Hypothalamus (tissue), 51 donors: Measurements from ENCODE around the gene TRPV5.

Source experiments
- DNase-seq, 51 donors: peaks; one replicate each; lab custom pipeline; 2025; lab: John Stamatoyannopoulos, UW

TRPV5 gene

GRCh38 chr7:142941541-142941940, 8.0 kb upstream of the TRPV5 start:
- DNase-seq, result no peak

DNA sequence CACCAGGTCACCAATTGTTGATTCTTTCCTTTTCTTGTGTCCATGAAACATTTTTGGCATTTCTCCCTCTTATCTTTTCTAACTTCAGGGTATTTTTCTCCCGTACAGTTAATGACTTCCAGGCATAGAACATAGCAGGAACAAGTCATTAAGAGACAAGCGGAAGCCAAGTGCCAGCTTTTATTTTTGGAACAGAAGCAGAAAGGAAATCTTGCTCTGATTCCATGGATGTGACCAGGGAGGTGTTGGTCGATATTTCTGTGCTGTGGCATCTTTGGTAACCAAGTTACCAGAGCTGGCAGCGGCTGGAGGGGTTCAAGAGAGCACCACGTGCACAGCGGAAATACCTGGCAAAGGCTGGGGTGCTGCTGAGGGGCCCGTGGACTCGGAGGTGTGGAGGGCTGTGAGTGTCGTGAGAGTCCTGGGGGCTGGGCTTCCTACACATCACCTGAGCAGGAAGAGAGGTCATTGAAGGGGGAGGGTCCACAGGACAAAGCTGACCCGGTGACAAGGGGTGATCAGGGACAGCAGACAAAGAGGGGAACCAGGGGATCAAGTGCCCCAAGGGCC, 7.5 kb upstream of the TRPV5 start:
- no peak for DNase-seq

DNA sequence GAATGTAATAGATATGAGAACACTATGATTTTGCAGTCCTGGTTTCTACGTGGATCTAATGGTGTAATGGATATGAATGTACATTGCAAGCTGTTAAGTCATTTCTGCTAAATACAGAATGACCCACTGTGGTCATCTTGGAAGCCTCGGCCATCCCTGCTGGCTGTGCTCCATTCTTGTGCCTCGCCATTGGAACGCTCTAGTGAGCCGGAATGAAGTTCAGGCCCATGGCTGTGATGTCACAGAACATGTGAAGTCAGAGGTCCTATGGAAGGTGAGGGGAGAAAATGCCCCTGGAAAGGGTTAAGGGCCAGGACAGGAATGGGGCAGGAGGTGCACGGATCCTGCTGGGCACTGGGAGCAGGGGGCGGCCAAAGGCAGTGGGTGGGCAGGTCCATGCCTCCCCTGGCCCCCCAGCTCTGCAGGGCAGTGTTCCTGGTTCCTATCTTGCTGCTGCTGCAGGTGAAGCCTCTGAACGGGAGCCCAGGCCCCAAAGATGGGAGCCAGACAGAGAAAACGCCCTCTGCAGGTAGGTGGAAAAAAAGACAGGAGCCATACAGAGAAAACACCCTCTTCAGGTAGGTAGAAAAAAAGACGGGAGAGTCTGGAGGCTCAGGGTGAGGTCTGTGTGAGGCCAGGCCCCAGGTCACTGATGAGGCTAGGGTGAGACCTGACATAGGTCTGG, 5.8 kb upstream of the TRPV5 start, which contains the start of gene LLCFC1:
Gene LLCFC1, plus strand, starts transcription at position 259 of the 685 bp plus-strand sequence. Its CDS starts 138 bp downstream, at position 397.
- no peak for DNase-seq

- no peak for DNase-seq
Observed at GRCh38 chr7:142938611-142939010, 5.1 kb upstream of the TRPV5 start.

- no peak for DNase-seq
Observed at GRCh38 chr7:142935941-142936565, 2.5 kb upstream of the TRPV5 start.

DNA sequence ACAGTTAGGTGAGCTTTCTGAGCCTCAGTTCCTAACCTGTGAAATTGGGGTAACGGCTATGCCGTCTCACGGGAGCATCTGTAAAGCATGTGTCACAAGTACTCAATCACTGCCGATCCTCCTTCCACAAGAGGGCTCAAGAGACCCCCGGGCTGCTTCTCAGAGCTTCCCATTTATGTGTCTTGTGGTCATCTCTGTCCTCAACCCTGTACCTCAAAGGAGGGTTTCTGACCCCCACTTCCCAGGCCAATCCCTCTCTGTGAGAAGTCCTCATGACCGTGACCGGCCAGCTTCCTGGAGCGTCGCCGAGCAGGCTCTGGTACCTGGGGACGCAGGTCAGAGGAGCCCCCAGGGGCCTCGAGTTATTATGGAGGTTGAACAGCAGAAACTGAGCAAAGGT, 510 bp upstream of the TRPV5 start:
- no peak for DNase-seq

- no peak for DNase-seq
Observed at GRCh38 chr7:142933092-142933475, 462 bp downstream of the TRPV5 start.

GRCh38 chr7:142932386-142933091, 1.0 kb downstream of the TRPV5 start:
- DNase-seq, result no peak

DNA sequence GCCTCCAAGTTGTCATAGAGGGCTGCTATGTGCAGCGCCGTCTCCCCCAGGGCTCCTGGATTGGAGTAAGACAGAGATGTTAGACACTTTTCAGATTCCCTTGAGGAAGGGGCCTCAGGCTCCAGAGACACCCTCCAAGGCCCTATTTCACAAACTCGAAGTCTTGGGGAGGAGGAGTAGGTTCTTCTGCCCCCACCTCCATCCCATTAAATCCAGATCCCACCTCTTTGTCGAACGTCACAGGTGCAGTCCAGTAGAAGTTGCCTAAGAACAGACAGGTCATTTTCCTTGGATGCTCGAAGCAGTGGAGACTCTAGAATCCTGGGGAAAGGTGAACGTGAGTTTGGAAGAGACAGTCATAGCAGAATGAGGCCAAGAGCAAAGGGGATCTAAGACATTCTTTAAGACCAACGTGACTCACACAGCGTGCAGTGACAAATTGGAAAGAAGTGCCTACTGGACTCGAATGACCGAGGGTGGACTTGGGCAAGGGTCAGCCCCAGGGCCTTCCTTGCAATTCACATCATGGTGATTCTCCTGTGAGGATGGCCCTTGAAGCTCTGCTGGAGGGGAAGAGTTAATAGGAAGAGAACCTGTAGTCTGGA, 3.3 kb downstream of the TRPV5 start:
- no peak for DNase-seq

DNA sequence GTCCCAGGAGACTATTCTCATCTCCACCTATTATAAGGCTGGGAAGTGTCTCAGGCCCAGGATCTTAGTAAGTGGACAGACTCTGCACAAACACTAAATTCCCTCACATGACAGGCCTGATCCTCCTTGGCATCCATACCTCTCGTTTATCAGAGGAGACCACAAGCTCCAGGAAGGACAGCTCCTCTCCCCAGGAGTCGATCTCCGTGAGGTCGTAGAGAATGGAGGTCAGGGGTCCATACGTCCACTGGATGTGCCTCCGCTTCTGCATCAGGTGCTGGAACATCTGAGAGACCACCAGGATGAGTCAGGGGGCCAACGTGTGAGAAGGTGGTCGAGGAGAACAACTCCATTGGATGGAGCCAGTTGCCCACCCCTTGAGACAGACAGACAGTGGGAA, 5.6 kb downstream of the TRPV5 start:
- DNase-seq, result no peak

DNA sequence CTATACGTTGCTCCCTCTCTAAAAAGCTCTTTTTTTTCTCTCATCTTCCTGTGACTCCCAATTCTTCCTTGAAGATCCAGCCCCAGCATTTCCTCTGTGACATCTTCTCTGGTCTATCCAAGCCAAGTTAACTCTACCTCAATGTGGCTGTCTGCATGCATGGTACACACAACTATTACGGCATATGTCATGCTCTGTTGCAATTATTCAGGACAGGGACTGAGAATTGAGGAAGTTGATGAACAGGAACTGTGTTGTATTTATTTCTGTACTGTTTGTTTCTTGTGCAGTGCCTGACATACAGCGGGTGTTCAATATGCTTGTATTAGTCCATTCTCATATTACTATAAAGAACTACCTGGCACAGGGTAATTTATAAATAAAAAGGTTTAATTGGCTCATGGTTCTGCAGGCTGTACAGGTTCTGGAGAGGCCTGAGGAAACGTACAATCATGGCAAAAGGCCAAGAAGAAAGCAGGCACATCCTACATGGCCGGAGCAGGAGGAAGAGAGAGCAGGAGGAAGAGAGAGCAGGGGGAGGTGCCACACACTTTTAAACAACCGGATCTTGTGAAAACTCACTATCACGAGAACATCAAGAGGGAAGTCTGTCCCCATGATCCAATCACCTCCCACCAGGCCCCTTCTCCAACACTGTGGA, 6.3 kb downstream of the TRPV5 start:
- DNase-seq, result no peak

GRCh38 chr7:142925413-142925812, 8.1 kb downstream of the TRPV5 start:
- DNase-seq, result no peak

- DNase-seq, result no peak
Observed at GRCh38 chr7:142923391-142923790, 10.2 kb downstream of the TRPV5 start.

DNA sequence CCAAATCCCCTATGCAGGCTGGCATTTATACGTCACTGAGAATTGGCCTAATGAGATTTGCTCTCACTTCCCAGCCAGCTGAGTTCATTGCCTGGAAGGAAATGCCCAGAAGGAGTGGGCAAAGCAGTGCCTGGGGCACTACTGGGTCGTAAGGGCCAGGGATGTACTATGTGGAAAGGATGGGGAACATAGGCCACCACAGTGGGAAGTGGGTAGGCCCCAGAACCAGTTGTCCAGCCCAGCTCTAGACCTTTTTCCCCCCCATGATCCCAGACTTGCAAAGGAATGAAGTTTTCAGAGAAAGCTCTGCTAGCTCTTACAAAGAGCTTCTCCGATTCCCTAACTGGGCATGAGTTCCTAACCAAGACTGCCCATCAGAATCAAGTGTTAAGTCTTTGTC, 13.9 kb downstream of the TRPV5 start:
- DNase-seq, result no peak

GRCh38 chr7:142918901-142919300, 14.6 kb downstream of the TRPV5 start:
- DNase-seq, result no peak

GRCh38 chr7:142917447-142917846, 16.1 kb downstream of the TRPV5 start:
- DNase-seq, result no peak

- DNase-seq, result no peak
Observed at GRCh38 chr7:142916508-142916907, 17.0 kb downstream of the TRPV5 start.

- no peak for DNase-seq
Observed at GRCh38 chr7:142915315-142915714, 18.2 kb downstream of the TRPV5 start.

DNA sequence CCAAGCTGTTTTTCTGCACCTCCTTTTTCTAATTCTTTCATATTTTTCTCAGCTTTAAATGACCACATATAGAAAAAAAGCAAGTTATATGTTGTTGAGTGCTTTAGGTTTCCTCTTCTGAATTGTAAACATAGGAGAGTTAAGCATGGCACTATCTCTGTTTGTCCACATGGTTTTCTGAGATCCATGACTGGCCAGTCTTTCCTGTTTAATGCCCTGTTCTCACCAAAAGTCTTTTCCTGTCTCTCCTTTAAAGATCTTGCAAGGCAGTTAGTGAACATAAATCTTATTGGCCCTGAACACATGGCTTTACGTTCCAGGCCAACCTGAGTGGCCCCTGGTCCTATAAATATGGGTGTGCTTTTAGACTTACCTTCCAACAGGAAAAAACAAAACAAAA, 19.4 kb downstream of the TRPV5 start:
- no peak for DNase-seq

DNA sequence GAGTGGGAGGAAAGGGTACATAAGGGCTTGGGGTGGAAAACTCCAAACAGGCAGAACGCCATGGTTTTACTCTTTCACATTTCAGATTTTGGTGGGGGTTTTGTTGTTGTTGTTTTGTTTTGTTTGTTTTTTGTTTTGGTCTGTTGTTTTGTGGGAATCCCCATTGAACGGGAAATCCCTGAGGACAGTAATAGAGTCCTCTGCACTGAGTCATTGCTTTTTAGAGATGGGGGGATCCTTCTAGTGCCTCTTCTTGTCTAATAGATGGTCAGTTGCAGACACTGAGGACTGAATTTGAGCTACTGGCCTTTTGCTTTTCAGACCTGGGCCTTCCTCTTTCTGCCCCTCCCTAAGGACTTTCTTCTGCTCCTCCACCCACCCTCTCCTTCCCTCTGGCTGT, 20.0 kb downstream of the TRPV5 start:
- no peak for DNase-seq

- DNase-seq, result no peak
Observed at GRCh38 chr7:142913051-142913450, 20.5 kb downstream of the TRPV5 start.
